ENCODE results near the gene TSEN15.
"Not testable (repeated sequence)": the region's sequence is repeated elsewhere in the genome, so short reads cannot be mapped to it uniquely, and the experiment has no call there.

TSEN15 gene

DNA sequence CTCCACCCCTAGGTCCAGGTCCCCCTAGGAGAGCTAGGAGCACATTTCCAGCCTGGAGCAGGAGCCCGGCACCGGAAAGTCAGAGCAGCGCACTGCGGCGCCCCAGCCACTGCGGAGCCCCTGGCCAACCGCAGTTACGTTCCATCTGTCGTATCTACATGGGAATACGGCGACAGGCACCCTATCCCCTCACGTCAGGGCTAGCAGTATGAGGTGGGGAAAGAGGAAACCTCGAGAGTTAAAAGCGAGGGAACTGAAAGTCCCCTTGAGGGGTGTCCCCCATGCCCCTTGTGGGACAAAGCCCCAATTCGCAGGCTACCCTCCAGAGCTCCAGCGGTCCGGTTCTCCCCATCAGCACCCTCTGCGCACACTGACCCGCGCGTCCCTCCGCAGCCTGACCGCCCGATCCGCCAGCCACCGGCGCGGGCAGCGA lies 15.0 kb upstream of the TSEN15 start:
- no peak for DNase-seq
- no peak overlapping the region for H3K27ac ChIP-seq

DNA sequence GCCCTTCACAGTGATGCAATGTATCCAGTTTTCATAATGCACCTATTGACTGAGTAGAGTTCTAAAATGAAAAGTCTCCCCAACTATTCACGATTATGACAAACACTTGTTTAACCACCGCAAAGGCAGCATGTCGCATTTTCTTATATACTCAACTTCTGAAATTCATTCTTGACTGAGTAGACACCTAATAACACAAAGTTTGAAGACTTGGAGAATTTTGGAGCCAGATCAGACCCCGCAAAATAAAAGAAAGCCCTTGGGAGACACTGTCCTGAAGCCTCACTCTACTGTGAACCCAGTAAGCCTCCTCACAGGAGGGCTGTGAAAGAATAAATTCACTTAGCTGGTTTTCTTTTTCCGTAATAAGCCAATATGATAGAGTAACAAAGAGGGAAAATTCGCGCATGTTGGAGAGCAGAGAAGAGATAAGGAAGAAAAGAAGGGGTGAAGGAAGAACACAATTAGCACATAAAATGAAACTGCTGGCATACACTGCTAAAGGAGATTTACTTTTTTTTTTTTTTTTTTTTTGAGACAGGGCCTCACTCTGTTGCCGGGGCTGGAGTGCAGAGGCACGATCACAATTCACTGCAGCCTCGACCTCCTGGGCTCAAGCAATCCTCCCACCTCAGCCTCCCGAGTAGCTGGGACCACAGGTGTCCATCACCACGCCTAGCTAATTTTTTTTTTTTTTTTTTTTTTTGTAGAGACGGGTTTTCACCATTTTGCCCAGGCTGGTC lies 13.5 kb upstream of the TSEN15 start:
- Histone ChIP-seq H3K9me3 (ENCODE audit: severe bottlenecking) (no peaks in the 10 kb centered on the region), H3K27me3 (ENCODE audit: insufficient read depth, low read depth, severe bottlenecking) (no peaks in the 10 kb centered on the region), H3K27ac (no peak overlapping the region), H3K36me3 (no peaks in the 10 kb centered on the region), H3K4me3 (ENCODE audit: low read depth, low read length) (peak overlapping the region; percentile 68)
- TF ChIP-seq, protein P1, sequence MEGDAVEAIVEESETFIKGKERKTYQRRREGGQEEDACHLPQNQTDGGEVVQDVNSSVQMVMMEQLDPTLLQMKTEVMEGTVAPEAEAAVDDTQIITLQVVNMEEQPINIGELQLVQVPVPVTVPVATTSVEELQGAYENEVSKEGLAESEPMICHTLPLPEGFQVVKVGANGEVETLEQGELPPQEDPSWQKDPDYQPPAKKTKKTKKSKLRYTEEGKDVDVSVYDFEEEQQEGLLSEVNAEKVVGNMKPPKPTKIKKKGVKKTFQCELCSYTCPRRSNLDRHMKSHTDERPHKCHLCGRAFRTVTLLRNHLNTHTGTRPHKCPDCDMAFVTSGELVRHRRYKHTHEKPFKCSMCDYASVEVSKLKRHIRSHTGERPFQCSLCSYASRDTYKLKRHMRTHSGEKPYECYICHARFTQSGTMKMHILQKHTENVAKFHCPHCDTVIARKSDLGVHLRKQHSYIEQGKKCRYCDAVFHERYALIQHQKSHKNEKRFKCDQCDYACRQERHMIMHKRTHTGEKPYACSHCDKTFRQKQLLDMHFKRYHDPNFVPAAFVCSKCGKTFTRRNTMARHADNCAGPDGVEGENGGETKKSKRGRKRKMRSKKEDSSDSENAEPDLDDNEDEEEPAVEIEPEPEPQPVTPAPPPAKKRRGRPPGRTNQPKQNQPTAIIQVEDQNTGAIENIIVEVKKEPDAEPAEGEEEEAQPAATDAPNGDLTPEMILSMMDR (IDR thresholded peaks at IDR 0.05; ENCODE audit: low read depth, low read length), result no peak
- DNase-seq, result no peak

More for the DNA sequence above, 15.0 kb upstream of the TSEN15 start:
- no peaks in the 10 kb centered on the region for H3K27me3 ChIP-seq (ENCODE audit: insufficient read depth, low read depth, severe bottlenecking)
- H3K9me3 ChIP-seq (ENCODE audit: severe bottlenecking), result no peaks in the 10 kb centered on the region
- H3K36me3 ChIP-seq, result no peaks in the 10 kb centered on the region
- TF ChIP-seq, protein P1 (IDR thresholded peaks at IDR 0.05; ENCODE audit: low read depth, low read length), result no peak
- H3K4me3 ChIP-seq (ENCODE audit: low read depth, low read length), result peak overlapping the region; percentile 68

DNA sequence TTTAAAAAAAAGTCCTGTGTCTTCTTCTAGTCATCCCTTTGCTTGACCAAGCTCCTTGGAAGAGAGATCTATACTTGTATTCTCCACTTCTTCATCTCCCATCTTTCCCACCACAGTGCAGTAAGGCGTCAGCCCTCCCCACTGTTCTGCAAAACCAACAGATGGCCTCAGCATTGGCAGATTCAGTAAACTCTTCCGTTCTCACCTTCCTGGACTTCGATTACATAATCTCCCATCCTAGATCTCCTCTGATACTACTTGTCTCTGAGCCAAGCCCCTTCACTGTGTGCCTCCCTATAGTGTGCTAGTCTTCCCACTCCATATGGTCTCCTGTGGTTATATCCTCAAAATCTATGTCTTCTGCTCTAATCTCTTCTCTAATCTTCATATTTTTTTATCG lies 12.4 kb upstream of the TSEN15 start:
- Histone ChIP-seq H3K27ac (no peak overlapping the region), H3K27me3 (ENCODE audit: insufficient read depth, low read depth, severe bottlenecking) (no peaks in the 10 kb centered on the region), H3K36me3 (no peaks in the 10 kb centered on the region), H3K9me3 (ENCODE audit: severe bottlenecking) (no peaks in the 10 kb centered on the region), H3K4me3 (ENCODE audit: low read depth, low read length) (no peak overlapping the region)
- peak; percentile 21 for DNase-seq
- TF ChIP-seq, protein P1 (IDR thresholded peaks at IDR 0.05; ENCODE audit: low read depth, low read length), result no peak

DNA sequence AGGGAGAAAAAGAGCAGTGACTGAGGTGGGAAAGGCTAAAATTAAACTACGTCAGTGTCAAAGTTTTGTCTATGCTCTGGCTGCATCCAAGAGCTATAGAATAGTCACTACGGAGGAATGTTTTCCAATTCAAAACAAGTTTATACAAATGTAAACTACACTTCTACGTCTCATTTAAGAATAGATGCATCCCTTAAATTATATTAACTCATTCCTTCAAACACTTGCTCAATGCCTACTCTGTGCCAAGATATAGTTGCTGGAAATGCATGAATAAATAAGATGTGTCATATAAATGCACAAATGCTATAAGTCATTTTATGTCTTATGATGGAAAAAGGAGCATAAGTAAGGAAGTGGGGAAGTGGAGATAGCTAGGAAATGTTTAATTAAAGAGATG lies 9.8 kb upstream of the TSEN15 start:
- no peak overlapping the region for H3K4me3 ChIP-seq (ENCODE audit: low read depth, low read length)
- H3K36me3 ChIP-seq, result no peaks in the 10 kb centered on the region
- DNase-seq, result no peak
- TF ChIP-seq, protein P1 (IDR thresholded peaks at IDR 0.05; ENCODE audit: low read depth, low read length), result no peak
- H3K27me3 ChIP-seq (ENCODE audit: insufficient read depth, low read depth, severe bottlenecking), result no peaks in the 10 kb centered on the region
- no peak overlapping the region for H3K27ac ChIP-seq
- H3K9me3 ChIP-seq (ENCODE audit: severe bottlenecking), result no peaks in the 10 kb centered on the region

DNA sequence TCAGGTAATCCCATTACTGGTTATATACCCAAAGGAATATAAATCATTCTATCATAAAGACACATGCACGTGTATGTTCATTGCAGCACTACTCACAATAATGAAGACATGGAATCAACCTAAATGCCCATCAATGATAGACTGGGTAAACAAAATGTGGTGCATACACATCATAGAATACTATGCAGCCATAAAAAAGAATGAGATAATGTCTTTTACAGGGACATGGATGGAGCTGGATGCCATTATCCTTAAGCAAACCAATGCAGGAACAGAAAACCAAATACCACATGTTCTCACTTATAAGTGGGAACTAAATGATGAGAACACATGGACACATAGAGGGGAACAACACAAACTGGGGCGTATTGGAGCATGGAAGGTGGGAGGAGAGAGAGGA lies 8.2 kb upstream of the TSEN15 start:
- H3K27me3 ChIP-seq (ENCODE audit: insufficient read depth, low read depth, severe bottlenecking); H3K9me3 ChIP-seq (ENCODE audit: severe bottlenecking); H3K27ac ChIP-seq; H3K4me3 ChIP-seq (ENCODE audit: low read depth, low read length); DNase-seq; H3K36me3 ChIP-seq: not testable (repeated sequence)

DNA sequence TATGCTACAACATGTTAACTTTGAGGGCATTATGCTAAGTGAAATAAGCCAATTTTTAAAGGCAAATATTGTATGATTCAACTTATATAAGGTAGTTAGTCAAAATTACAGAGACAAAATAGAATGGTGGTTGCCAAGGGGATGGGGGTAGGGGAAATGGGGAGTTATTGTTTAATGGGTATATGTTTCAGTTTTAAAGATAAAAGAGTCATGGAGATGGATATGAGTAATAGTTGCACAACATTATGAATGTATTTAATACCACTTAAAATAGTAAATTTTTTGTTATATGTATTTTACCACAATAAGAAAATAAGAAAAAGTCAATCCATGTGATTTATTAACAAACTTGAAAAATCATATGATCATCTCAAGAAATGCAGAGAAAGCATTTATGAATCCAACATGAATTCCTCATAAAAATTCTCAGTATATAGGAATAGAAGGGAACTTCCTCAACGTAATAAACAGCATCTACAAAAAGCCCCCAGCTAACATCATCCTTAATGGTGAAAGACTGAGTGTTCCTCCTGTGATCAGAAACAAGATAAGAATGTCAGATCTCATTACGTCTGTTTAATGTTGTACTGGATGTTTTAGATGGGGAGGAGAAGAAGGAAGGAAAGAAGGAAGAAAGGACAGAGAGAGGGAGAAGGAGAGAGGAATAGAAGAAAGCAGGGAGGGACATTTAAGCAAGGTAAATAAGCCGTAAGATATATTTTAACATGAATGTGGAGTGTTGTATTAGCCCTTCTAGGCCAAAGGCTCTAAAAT lies 6.7 kb upstream of the TSEN15 start:
- no peak for DNase-seq
- TF ChIP-seq, protein P1 (IDR thresholded peaks at IDR 0.05; ENCODE audit: low read depth, low read length), result no peak
- no peaks in the 10 kb centered on the region for H3K27me3 ChIP-seq (ENCODE audit: insufficient read depth, low read depth, severe bottlenecking)
- H3K27ac ChIP-seq, result no peak overlapping the region
- H3K4me3 ChIP-seq (ENCODE audit: low read depth, low read length), result no peak overlapping the region
- no peaks in the 10 kb centered on the region for H3K36me3 ChIP-seq
- H3K9me3 ChIP-seq (ENCODE audit: severe bottlenecking), result no peaks in the 10 kb centered on the region

DNA sequence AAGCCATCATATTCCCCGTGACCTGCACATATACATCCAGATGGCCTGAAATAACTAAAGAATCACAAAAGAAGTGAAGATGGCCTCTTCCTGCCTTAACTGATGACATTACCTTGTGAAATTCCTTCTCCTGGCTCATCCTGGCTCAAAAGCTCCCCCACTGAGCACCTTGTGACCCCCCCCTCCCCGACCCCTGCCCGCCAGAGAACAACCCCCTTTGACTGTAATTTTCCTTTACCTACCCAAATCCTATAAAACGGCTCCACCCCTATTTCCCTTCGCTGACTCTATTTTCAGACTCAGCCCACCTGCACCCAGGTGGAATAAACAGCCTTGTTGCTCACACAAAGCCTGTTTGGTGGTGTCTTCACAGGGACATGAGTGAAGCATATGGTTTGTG lies 4.0 kb upstream of the TSEN15 start:
- not testable (repeated sequence) for H3K9me3 ChIP-seq (ENCODE audit: severe bottlenecking); H3K36me3 ChIP-seq; DNase-seq; H3K4me3 ChIP-seq (ENCODE audit: low read depth, low read length); H3K27me3 ChIP-seq (ENCODE audit: insufficient read depth, low read depth, severe bottlenecking); H3K27ac ChIP-seq

All from WERI-Rb-1 (cell line).